ENCODE results near the gene COPG2. TPM values are rescaled to one million over a fixed set of nuclear protein-coding genes. Genes with fewer than 3 reads are reported as not detected.

The COPG2 gene
- total and polyA plus RNA-seq, 2 donors (not counting 3 experiments of a cell fraction or from before 2014, with no cell fraction given): 9.4 to 11.6 TPM

DNA sequence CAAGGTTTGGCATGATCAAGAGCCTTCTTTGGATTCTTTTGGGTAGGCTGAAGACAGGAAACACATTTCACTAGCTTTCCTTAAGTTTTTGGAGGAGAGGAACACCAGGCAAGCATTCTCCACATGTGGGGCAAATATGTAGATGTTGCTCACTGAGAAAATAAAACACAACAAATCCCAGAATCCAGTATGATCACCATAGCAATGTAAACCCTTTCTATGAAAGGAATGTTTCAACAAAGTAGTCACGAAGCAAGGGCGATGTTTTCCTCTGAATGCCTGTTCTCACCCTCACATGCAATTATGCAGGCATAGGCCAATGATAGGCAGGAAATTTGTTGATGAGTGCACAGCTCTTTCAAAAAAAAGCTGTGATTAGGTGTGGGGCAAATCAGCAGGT lies 207.3 kb downstream of the COPG2 start:
- no peak overlapping the region for H2AFZ ChIP-seq (ENCODE audit: low read depth, low read length)
- no peaks in the 10 kb centered on the region for H3K79me2 ChIP-seq (ENCODE audit: control insufficient read depth, insufficient read depth, low read length)
- H3K4me3 ChIP-seq (replicated peaks in 1 of 3; ENCODE audit: insufficient read depth in 1 of 3, low read depth in 1 of 3, low read length in 3 of 3): no peak overlapping the region
- TF ChIP-seq MYC (IDR thresholded peaks at IDR 0.05; ENCODE audit: low read depth, low read length) (no peak), FOS (IDR thresholded peaks at IDR 0.05; ENCODE audit: borderline replicate concordance, insufficient read depth, low read length) (no peak), POLR2AphosphoS5 (IDR thresholded peaks at IDR 0.05; ENCODE audit: insufficient read depth, low read depth, low read length) (no peak), POLR2A (IDR thresholded peaks at IDR 0.05; ENCODE audit: low read depth, low read length) (no peak), JUN (IDR thresholded peaks at IDR 0.05; ENCODE audit: borderline replicate concordance, insufficient read depth, insufficient read length, low read depth) (no peak)
- H3K27ac ChIP-seq (ENCODE audit: insufficient read depth, low read depth, low read length): no peak overlapping the region
- peaks cover 3% of the 10 kb centered on the region in 2 experiments for H3K27me3 ChIP-seq (ENCODE audit: control insufficient read depth in 2 of 2, insufficient read depth in 2 of 2, low read length in 2 of 2)
- intact Hi-C loops (cut with micrococcal nuclease): no loop called here
- H3K4me1 ChIP-seq (ENCODE audit: control insufficient read depth, extremely low read depth, insufficient read depth, low read length): no peaks in the 10 kb centered on the region
- DNase-seq (ENCODE audit: low read depth, low spot score): no peak
- ChIA-PET CTCF (no interaction called here), POLR2A (no interaction called here)
- no peaks in the 10 kb centered on the region for H4K20me1 ChIP-seq (replicated peaks; ENCODE audit: control insufficient read depth, extremely low read depth, insufficient read depth, low read length)
- H3K9ac ChIP-seq (replicated peaks; ENCODE audit: extremely low read depth, insufficient read depth, low read length): no peak overlapping the region
- H3K4me2 ChIP-seq (ENCODE audit: insufficient read depth, low read length): no peak overlapping the region
- dilution Hi-C loops (cut with MboI; ENCODE audit: extremely low pct_ligation_motif_present, low sequenced_read_pairs): no loop called here
- no peaks in the 10 kb centered on the region for H3K36me3 ChIP-seq (ENCODE audit: control insufficient read depth in 2 of 2, extremely low read depth in 1 of 2, insufficient read depth in 2 of 2, low read length in 2 of 2)
- BruUV-seq (replicated peaks): no TSS peak
- no peaks in the 10 kb centered on the region for H3K9me1 ChIP-seq (replicated peaks; ENCODE audit: control insufficient read depth, extremely low read depth, insufficient read depth, low read length)
- H3K9me3 ChIP-seq (replicated peaks; ENCODE audit: control insufficient read depth, insufficient read depth, low read length): no peaks in the 10 kb centered on the region
- no peak for FAIRE-seq

DNA sequence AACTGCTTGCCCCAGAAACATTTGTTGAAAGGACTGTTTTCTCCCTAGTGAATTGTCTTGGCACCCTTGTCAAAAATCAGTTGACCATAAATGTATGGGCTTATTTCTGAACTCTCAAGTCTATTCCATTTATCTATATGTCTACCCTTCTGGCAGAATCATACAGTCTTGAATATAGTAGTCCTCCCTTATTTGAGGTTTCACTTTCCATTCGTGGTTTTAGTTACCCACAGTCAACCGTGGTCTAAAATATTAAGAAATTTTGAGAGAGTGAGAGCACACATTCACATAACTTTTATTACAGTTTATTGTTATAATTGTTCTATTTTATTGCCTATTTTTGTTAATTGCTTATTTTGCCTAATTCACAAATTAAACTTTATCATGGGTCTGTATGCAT lies 210.3 kb downstream of the COPG2 start:
- POLR2A ChIA-PET: no interaction called here
- H3K4me3 ChIP-seq (replicated peaks in 1 of 3; ENCODE audit: insufficient read depth in 1 of 3, low read depth in 1 of 3, low read length in 3 of 3): no peak overlapping the region
- H3K27me3 ChIP-seq (ENCODE audit: control insufficient read depth in 2 of 2, insufficient read depth in 2 of 2, low read length in 2 of 2): peaks cover 3 to 11% of the 10 kb centered on the region in 2 experiments

More for the DNA sequence above, 210.3 kb downstream of the COPG2 start:
- H3K9me3 ChIP-seq (replicated peaks; ENCODE audit: control insufficient read depth, insufficient read depth, low read length): no peaks in the 10 kb centered on the region
- H4K20me1 ChIP-seq (replicated peaks; ENCODE audit: control insufficient read depth, extremely low read depth, insufficient read depth, low read length): no peaks in the 10 kb centered on the region
- no TSS peak for BruUV-seq (replicated peaks)
- no peaks in the 10 kb centered on the region for H3K9me1 ChIP-seq (replicated peaks; ENCODE audit: control insufficient read depth, extremely low read depth, insufficient read depth, low read length)
- FAIRE-seq (no peak), DNase-seq (ENCODE audit: low read depth, low spot score) (no peak)
- no peak overlapping the region for H3K27ac ChIP-seq (ENCODE audit: insufficient read depth, low read depth, low read length)
- no peaks in the 10 kb centered on the region for H3K79me2 ChIP-seq (ENCODE audit: control insufficient read depth, insufficient read depth, low read length)
- H3K4me1 ChIP-seq (ENCODE audit: control insufficient read depth, extremely low read depth, insufficient read depth, low read length): no peaks in the 10 kb centered on the region
- dilution Hi-C loops (cut with MboI; ENCODE audit: extremely low pct_ligation_motif_present, low sequenced_read_pairs): no loop called here
- intact Hi-C loops (cut with micrococcal nuclease): no loop called here
- TF ChIP-seq MYC (IDR thresholded peaks at IDR 0.05; ENCODE audit: low read depth, low read length) (no peak), FOS (IDR thresholded peaks at IDR 0.05; ENCODE audit: borderline replicate concordance, insufficient read depth, low read length) (no peak), GATA2 (IDR thresholded peaks at IDR 0.05; ENCODE audit: insufficient read depth, insufficient read length, low read depth, low read length) (no peak)
- TF ChIP-seq, protein P1, sequence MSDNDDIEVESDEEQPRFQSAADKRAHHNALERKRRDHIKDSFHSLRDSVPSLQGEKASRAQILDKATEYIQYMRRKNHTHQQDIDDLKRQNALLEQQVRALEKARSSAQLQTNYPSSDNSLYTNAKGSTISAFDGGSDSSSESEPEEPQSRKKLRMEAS (IDR thresholded peaks at IDR 0.05; ENCODE audit: insufficient read depth, insufficient read length): no peak
- TF ChIP-seq, protein P2, sequence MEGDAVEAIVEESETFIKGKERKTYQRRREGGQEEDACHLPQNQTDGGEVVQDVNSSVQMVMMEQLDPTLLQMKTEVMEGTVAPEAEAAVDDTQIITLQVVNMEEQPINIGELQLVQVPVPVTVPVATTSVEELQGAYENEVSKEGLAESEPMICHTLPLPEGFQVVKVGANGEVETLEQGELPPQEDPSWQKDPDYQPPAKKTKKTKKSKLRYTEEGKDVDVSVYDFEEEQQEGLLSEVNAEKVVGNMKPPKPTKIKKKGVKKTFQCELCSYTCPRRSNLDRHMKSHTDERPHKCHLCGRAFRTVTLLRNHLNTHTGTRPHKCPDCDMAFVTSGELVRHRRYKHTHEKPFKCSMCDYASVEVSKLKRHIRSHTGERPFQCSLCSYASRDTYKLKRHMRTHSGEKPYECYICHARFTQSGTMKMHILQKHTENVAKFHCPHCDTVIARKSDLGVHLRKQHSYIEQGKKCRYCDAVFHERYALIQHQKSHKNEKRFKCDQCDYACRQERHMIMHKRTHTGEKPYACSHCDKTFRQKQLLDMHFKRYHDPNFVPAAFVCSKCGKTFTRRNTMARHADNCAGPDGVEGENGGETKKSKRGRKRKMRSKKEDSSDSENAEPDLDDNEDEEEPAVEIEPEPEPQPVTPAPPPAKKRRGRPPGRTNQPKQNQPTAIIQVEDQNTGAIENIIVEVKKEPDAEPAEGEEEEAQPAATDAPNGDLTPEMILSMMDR (IDR thresholded peaks at IDR 0.05; ENCODE audit: extremely low read depth in 1 of 2, insufficient read depth in 1 of 2, low read depth in 1 of 2, low read length in 2 of 2): no peak
- H3K4me2 ChIP-seq (ENCODE audit: insufficient read depth, low read length): no peak overlapping the region
- CTCF ChIA-PET: interaction anchor here (1.1 kb wide), 1 partner anchor 15 kb away, joined by 3 read pairs; no protein-coding TSS in a partner anchor
- no peaks in the 10 kb centered on the region for H3K36me3 ChIP-seq (ENCODE audit: control insufficient read depth in 2 of 2, extremely low read depth in 1 of 2, insufficient read depth in 2 of 2, low read length in 2 of 2)
- no peak overlapping the region for H3K9ac ChIP-seq (replicated peaks; ENCODE audit: extremely low read depth, insufficient read depth, low read length)
- H2AFZ ChIP-seq (ENCODE audit: low read depth, low read length): no peak overlapping the region
